Raji (cell line): ENCODE results near the gene PUM1.

Experiments
- POLR2A ChIP-seq: IDR thresholded peaks from 2 replicates; pipeline ENCODE4 v1.6.1; 2011; ENCODE audit warnings: low read depth, low read length, control low read depth; ENCODE audit not compliant: insufficient read depth

The PUM1 gene

GRCh38 chr1:31042656-31043055 is 22.9 kb downstream of the PUM1 start:
- no peak for TF ChIP-seq POLR2A

- TF ChIP-seq POLR2A, result no peak
Measured at GRCh38 chr1:31041529-31041928, 24.0 kb downstream of the PUM1 start.

- TF ChIP-seq POLR2A, result no peak
Measured at GRCh38 chr1:31040038-31040437, 25.5 kb downstream of the PUM1 start.

GRCh38 chr1:31038360-31038759 is 27.2 kb downstream of the PUM1 start:
- TF ChIP-seq POLR2A, result no peak

- TF ChIP-seq POLR2A, result no peak
Measured at GRCh38 chr1:31036749-31037500, 28.6 kb downstream of the PUM1 start.

GRCh38 chr1:31033598-31033997 is 31.9 kb downstream of the PUM1 start:
- no peak for TF ChIP-seq POLR2A

GRCh38 chr1:31032266-31032665 is 33.3 kb downstream of the PUM1 start:
- no peak for TF ChIP-seq POLR2A

- TF ChIP-seq POLR2A, result no peak
Measured at GRCh38 chr1:31031330-31032143, 34.0 kb downstream of the PUM1 start.

GRCh38 chr1:31029026-31029425 is 36.5 kb downstream of the PUM1 start:
- no peak for TF ChIP-seq POLR2A

- TF ChIP-seq POLR2A, result no peak
Measured at GRCh38 chr1:31027693-31028526, 37.6 kb downstream of the PUM1 start.

- TF ChIP-seq POLR2A, result no peak
Measured at GRCh38 chr1:31022259-31022658, 43.3 kb downstream of the PUM1 start.

- no peak for TF ChIP-seq POLR2A
Measured at GRCh38 chr1:31020007-31020790, 45.3 kb downstream of the PUM1 start.

GRCh38 chr1:31019401-31019800 is 46.1 kb downstream of the PUM1 start:
- no peak for TF ChIP-seq POLR2A

- TF ChIP-seq POLR2A, result no peak
Measured at GRCh38 chr1:31016868-31017267, 48.6 kb downstream of the PUM1 start.
